Kidney epithelial cell (primary cell): ENCODE data around the gene CEND1. TPM values are rescaled to one million over a fixed set of nuclear protein-coding genes. Genes with fewer than 3 reads are reported as not detected.

ENCODE experiments used
- DNase-seq: peaks from one replicate; pipeline ENCODE4 v3.0.0-alpha.2; 2010; ENCODE audit warnings: low read depth
- H3K27me3 ChIP-seq: 2 replicates; pipeline ENCODE4 v1.6.0; 2011; ENCODE audit warnings: low read length; ENCODE audit not compliant: control insufficient read depth, insufficient read depth
- H3K36me3 ChIP-seq: 2 replicates; pipeline ENCODE4 v1.5.1; 2011; ENCODE audit warnings: low read length; ENCODE audit not compliant: control insufficient read depth, insufficient read depth
- H3K4me3 ChIP-seq: 2 replicates; pipeline ENCODE4 v1.5.1; 2011; ENCODE audit warnings: low read depth, mild to moderate bottlenecking, control low read depth, low read length
- total RNA-seq: library from RNA; depleted of rRNA; stranded (reverse); fragments of >200 nt; gene quantifications from 2 replicates; pipeline ENCODE4 v1.2.3, GENCODE V29; 2015
- TF ChIP-seq, protein P1 (sequence below): IDR thresholded peaks from 2 replicates; pipeline ENCODE4 v1.5.1; 2011; ENCODE audit warnings: mild to moderate bottlenecking, moderate library complexity, low read length, control low read depth, inconsistent platforms; ENCODE audit not compliant: insufficient read depth, poor library complexity, severe bottlenecking

CEND1 gene
- total RNA-seq, 1 donor from 2014 or later = 0.25 TPM

DNA sequence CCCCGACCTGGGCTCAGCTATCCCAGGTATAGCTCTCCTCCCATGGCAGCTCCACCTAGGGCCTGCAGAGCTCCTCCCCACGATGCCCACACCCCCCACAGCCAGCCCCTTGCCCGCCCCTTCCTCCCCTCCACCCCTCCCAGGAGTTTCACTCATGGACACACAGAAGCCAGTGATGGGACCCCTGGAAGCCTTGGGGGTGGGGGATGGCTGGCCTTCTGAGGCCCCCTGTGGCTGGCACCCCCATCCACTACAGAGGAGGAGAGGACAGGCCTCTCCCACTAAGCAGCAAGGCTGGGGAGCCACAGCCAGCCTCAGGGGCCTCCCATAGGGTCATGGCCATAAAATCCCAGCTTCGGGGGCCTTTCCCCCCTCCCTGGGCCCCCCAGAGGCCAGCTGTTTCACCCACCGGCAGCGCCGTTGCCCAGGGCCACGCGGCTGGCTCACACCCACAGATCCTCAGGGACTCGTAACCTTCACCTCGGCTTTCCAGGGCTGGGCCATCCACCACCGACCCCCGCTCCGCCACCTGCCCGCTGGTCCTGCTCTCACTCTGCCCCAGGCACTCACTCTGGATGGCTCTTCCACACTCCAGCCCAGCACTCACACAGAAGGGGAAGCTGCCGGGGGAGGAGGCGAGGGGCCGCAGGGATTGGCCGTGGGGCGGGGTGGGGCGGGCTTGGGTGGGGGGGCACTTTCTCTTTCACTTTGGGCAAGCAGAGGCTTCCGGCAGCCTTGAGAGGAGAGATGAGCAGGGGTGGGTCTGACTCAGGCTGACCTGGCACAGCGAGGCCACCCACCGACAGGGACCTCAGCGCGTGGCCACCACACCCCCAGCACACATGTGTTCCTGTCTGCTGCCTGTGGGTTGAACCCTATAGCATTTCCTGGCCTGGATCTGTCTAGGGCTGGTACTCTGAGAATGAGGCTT lies 6.0 kb upstream of the CEND1 start:
- TF ChIP-seq, protein P1, sequence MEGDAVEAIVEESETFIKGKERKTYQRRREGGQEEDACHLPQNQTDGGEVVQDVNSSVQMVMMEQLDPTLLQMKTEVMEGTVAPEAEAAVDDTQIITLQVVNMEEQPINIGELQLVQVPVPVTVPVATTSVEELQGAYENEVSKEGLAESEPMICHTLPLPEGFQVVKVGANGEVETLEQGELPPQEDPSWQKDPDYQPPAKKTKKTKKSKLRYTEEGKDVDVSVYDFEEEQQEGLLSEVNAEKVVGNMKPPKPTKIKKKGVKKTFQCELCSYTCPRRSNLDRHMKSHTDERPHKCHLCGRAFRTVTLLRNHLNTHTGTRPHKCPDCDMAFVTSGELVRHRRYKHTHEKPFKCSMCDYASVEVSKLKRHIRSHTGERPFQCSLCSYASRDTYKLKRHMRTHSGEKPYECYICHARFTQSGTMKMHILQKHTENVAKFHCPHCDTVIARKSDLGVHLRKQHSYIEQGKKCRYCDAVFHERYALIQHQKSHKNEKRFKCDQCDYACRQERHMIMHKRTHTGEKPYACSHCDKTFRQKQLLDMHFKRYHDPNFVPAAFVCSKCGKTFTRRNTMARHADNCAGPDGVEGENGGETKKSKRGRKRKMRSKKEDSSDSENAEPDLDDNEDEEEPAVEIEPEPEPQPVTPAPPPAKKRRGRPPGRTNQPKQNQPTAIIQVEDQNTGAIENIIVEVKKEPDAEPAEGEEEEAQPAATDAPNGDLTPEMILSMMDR = no peak
- no peak for DNase-seq
- Histone ChIP-seq H3K36me3 (no peaks in the 10 kb centered on the region), H3K27me3 (no peaks in the 10 kb centered on the region), H3K4me3 (peak overlapping the region; percentile 52)

DNA sequence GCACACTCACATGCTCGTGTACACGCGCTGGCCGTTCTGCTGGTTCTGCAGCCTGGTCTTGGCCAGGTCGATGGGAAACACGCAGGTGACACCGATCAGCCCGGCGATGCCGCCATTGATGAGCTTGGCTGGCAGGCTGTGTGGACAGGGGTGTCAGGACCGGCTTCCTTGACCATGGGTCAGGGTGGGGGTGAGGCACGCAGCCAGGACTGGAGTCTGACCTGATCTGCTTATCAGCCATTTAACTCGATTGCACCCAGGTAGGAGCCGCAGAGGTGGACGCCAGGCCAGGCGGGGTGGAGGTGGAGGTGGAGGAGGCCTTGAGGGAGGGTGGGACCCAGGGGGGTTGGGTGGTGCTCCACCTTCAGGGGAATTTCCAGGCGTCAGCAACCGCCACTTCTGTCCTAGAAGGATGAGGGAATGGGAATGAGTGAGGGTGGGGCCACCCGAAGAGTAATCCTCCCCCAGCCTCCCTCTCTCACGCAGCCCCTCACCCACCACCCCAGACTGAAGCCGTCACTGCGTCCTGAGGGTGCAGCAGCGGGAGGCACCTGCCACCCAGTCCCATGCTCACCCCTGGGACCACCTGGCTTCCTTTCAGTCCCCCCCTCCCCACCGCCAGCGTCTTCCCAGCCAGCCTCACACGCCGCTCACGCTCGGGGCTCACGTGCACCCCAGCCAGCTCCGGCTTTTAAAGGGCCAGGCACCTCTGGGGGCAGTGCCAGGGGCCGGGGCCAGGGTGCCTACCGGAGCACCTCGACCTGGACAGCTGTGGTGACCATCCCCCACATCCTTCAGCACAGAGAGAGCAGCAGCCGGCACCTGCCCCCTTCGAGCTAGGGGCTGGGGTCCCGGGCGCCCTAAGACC lies 5.1 kb upstream of the CEND1 start:
- Histone ChIP-seq H3K27me3 (peaks cover 1% of the 10 kb centered on the region), H3K36me3 (no peaks in the 10 kb centered on the region), H3K4me3 (peak overlapping the region; percentile 52)
- no peak for DNase-seq
- TF ChIP-seq, protein P1 = no peak

DNA sequence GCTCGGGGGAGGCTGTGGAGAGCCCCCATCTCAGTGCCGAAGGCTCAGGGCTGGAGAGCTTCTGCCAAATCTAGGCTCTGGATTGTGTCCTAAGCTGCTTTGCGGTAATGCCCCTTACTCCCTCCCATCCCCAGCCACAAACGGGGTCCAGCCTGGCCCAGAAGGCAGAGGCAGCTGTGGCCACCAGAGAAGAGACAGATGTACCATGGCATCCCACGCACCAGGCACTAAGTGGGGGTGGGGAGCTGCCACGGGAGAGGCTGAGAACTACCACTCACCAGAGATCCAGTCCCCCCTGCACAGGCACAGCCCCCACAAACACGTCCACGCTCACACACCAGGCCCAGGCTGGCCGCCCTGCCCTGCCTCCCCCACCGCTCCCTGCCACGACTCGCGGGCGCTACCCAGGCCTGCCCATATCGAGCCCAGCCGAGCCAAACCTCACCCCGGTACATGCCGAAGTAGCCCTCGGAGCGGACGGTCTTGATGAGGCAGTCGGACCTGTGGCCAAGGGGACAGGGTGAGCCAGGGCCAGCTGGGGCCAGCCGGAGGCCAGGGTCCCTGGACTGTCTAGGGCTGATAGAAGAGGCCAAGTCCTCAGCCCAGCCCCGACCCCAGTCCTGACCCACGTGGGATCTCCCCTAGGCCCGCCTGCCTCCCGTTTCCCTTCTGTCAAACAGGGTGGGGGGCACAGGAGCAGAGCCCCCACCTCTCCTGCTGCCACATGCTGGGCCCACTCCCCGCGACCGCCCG lies 4.3 kb upstream of the CEND1 start:
- TF ChIP-seq, protein P1 = no peak
- no peaks in the 10 kb centered on the region for H3K36me3 ChIP-seq
- H3K27me3 ChIP-seq = peaks cover 8% of the 10 kb centered on the region
- H3K4me3 ChIP-seq = no peak overlapping the region
- no peak for DNase-seq

DNA sequence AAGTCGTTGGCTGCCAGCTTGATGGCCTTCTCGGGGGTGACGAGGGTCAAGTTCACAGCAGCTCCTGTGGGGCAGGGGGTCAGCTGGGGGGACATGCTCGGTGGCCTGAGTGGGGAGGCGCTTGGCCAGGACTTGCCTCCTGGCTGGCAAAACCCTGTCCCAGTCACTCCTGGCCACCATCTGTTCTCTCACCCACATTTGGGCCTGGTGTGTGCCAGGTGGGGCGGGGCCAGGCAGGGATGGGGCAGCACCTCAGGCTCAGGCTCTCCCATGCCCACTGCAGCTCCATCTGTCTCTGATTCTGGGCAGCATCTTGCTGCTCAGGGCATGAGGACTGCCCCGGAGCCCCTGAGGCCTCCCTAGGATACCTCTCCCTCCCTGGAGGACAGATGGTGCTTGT lies 3.7 kb upstream of the CEND1 start:
- peaks cover 15% of the 10 kb centered on the region for H3K27me3 ChIP-seq
- no peaks in the 10 kb centered on the region for H3K36me3 ChIP-seq

DNA sequence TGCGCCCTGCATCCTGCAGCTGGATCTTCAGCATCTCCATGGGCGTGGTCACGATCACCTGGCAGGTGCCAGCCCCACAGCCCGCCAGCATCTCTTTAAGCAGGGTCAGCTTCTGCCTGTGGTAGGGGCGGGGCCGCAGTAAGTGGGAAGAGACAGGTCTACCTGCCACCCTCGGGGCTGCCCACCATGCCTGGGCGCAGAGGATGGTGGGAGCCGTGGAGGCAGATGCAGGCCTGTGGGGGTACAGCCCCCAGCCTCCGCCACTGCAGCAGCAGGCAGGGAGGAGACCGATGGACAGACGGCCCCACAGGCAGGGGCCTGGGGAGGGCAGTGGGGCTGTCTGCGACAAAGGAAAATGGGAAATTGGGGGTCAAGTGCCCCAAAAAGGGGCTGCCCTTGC lies 3.0 kb upstream of the CEND1 start:
- peaks cover 19% of the 10 kb centered on the region for H3K27me3 ChIP-seq
- DNase-seq = no peak
- no peak overlapping the region for H3K4me3 ChIP-seq
- TF ChIP-seq, protein P1 = no peak
- no peaks in the 10 kb centered on the region for H3K36me3 ChIP-seq

More for the DNA sequence above, 3.7 kb upstream of the CEND1 start:
- no peak for DNase-seq
- no peak overlapping the region for H3K4me3 ChIP-seq
- TF ChIP-seq, protein P1 = no peak
